Natural killer cell (primary cell): ENCODE results near the gene CDH12. TPM values are rescaled to one million over a fixed set of nuclear protein-coding genes. Genes with fewer than 3 reads are reported as not detected.

Experiments
- ATAC-seq, 3 donors: fragments of 150-1000 bp in 2 of 3; fragments of 200-7000 bp in 1 of 3; cut with Tn5 transposase; 1 replicate in 1 of 3; 2 replicates in 2 of 3; pipeline ENCODE4 v1.10.0; 2021; ENCODE audit warnings: mild to moderate bottlenecking in 2 of 3, moderate library complexity in 2 of 3
- DNase-seq, 2 donors: peaks; one replicate each; pipeline versions ENCODE4 v3.0.0 to v3.0.0-alpha.2; 2013 to 2021; ENCODE audit warnings: mixed read lengths in 1 of 2
- H3K27ac ChIP-seq: one replicate; pipeline ENCODE4 v1.5.1; 2013; ENCODE audit warnings: mild to moderate bottlenecking, low read length
- H3K27me3 ChIP-seq: one replicate; pipeline ENCODE4 v1.6.1; 2013; ENCODE audit warnings: low read length; ENCODE audit not compliant: control insufficient read depth, insufficient read depth
- H3K36me3 ChIP-seq: one replicate; pipeline ENCODE4 v1.6.1; 2013; ENCODE audit warnings: low read length; ENCODE audit not compliant: control insufficient read depth, insufficient read depth
- H3K4me1 ChIP-seq: one replicate; pipeline ENCODE4 v1.6.1; 2013; ENCODE audit warnings: low read length; ENCODE audit not compliant: control insufficient read depth, insufficient read depth
- H3K4me3 ChIP-seq: one replicate; pipeline ENCODE4 v1.5.1; 2013; ENCODE audit warnings: low read length
- H3K9me3 ChIP-seq: one replicate; pipeline ENCODE4 v1.6.1; 2013; ENCODE audit warnings: low read length; ENCODE audit not compliant: control insufficient read depth, insufficient read depth
- H3K27ac Mint-ChIP-seq, 2 donors: one replicate each; pipeline ENCODE4 v1.8.0; 2022; ENCODE audit warnings: mild to moderate bottlenecking in 2 of 2, mixed read lengths in 2 of 2, moderate library complexity in 1 of 2
- H3K27me3 Mint-ChIP-seq, 2 donors: one replicate each; pipeline ENCODE4 v1.8.0; 2022; ENCODE audit warnings: low read depth in 2 of 2, mixed read lengths in 2 of 2
- H3K36me3 Mint-ChIP-seq: one replicate; pipeline ENCODE4 v1.8.0; 2022; ENCODE audit warnings: mixed read lengths
- H3K4me1 Mint-ChIP-seq, 2 donors: one replicate each; pipeline ENCODE4 v1.8.0; 2022; ENCODE audit warnings: mixed read lengths in 2 of 2
- H3K4me3 Mint-ChIP-seq: one replicate; pipeline ENCODE4 v1.8.0; 2022; ENCODE audit warnings: mild to moderate bottlenecking, moderate library complexity, mixed read lengths
- H3K9me3 Mint-ChIP-seq, 2 donors: one replicate each; pipeline ENCODE4 v1.8.0; 2022; ENCODE audit warnings: mixed read lengths in 2 of 2
- CTCF ChIP-seq: fragments of 200-600 bp; IDR thresholded peaks from one replicate; pipeline ENCODE4 v1.8.0; 2022; ENCODE audit warnings: antibody characterized with exemption
- WGBS: methylation state at CpG from one replicate; pipeline ENCODE4 v1.1.7; 2013; ENCODE audit warnings: missing lambda C conversion rate; ENCODE audit not compliant: insufficient coverage; 5-methylcytosine and 5-hydroxymethylcytosine counted together
- intact Hi-C: fragments of 100-400 bp; cut with micrococcal nuclease; formaldehyde crosslinking; loops from one replicate; pipeline ENCODE4 v1.14.2; 2022
- total RNA-seq, 4 donors: library from RNA; stranded (reverse); fragments of 120-200 nt in 1 of 4; gene quantifications; one replicate each; pipeline versions ENCODE4 v1.2.3 to v1.2.4, GENCODE V29; 2013 to 2022

Gene CDH12
- total RNA-seq, 3 donors from 2014 or later (not counting 1 experiment from before 2014, with no cell fraction given) = not detected

DNA sequence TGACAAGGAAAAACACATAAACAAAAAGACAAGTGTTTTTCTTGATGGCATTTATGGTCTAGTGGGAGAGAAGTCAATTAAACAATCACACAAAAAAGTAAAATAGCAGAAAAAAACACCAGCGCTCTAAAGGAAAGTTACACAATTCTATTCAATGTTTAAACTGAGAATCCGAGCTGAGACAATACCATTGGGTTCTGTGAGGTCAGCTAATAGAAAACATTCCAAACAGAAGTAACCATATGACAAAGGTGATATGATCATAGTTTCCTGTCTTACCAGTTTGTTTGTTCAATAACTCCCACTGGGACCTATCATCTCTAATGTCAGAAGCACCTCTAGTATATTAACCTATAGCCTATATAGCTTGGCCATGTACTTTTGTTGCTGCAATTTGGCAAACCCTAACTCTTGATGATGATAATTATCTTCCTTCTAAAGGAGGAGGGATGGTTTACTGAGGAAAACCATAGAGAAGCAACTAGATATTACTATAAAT, 1030.0 kb downstream of the CDH12 start:
- no peak overlapping the region for H3K27ac Mint-ChIP-seq
- no peak for TF ChIP-seq CTCF
- H3K9me3 ChIP-seq = no peaks in the 10 kb centered on the region
- ATAC-seq (no peak), DNase-seq (no peak)
- no peaks in the 10 kb centered on the region for H3K4me1 Mint-ChIP-seq
- no peaks in the 10 kb centered on the region for H3K36me3 Mint-ChIP-seq
- no peak overlapping the region for H3K4me3 ChIP-seq
- WGBS = 67% methylated on average over 1 of the region's 2 CpGs
- H3K9me3 Mint-ChIP-seq = peaks cover 4 to 16% of the 10 kb centered on the region in 2 donors
- no peak overlapping the region for H3K27ac ChIP-seq
- H3K27me3 Mint-ChIP-seq = no peaks in the 10 kb centered on the region
- intact Hi-C loops = no loop called here
- no peaks in the 10 kb centered on the region for H3K36me3 ChIP-seq
- no peaks in the 10 kb centered on the region for H3K4me1 ChIP-seq
- H3K4me3 Mint-ChIP-seq = no peak overlapping the region
- H3K27me3 ChIP-seq = no peaks in the 10 kb centered on the region

- Mint-ChIP-seq H3K4me3 (no peak overlapping the region), H3K36me3 (no peaks in the 10 kb centered on the region), H3K4me1 (no peaks in the 10 kb centered on the region), H3K9me3 (peaks cover 5 to 12% of the 10 kb centered on the region in 2 donors), H3K27me3 (no peaks in the 10 kb centered on the region), H3K27ac (no peak overlapping the region)
- DNase-seq (no peak), ATAC-seq (no peak)
- Histone ChIP-seq H3K27ac (no peak overlapping the region), H3K27me3 (no peaks in the 10 kb centered on the region), H3K36me3 (no peaks in the 10 kb centered on the region), H3K4me1 (no peaks in the 10 kb centered on the region), H3K4me3 (no peak overlapping the region), H3K9me3 (no peaks in the 10 kb centered on the region)
- TF ChIP-seq CTCF = no peak
- 82% methylated on average over 4 of the region's 5 CpGs for WGBS
- intact Hi-C loops = no loop called here
Observed at GRCh38 chr5:21820527-21820926, 1032.6 kb downstream of the CDH12 start.

- no peaks in the 10 kb centered on the region for H3K36me3 ChIP-seq
- DNase-seq (no peak), ATAC-seq (no peak)
- no peaks in the 10 kb centered on the region for H3K4me1 Mint-ChIP-seq
- no peaks in the 10 kb centered on the region for H3K36me3 Mint-ChIP-seq
- no peaks in the 10 kb centered on the region for H3K27me3 Mint-ChIP-seq
- TF ChIP-seq CTCF = no peak
- no peaks in the 10 kb centered on the region for H3K27me3 ChIP-seq
- H3K9me3 Mint-ChIP-seq = peaks cover 6 to 11% of the 10 kb centered on the region in 2 donors
- no CpG with 5 or more reads among the region's 1 CpG for WGBS
- H3K4me3 Mint-ChIP-seq = no peak overlapping the region
- no peak overlapping the region for H3K27ac Mint-ChIP-seq
- H3K9me3 ChIP-seq = no peaks in the 10 kb centered on the region
- H3K4me3 ChIP-seq = no peak overlapping the region
- no peak overlapping the region for H3K27ac ChIP-seq
- no peaks in the 10 kb centered on the region for H3K4me1 ChIP-seq
- intact Hi-C loops = no loop called here
Observed at GRCh38 chr5:21818370-21818720, 1034.8 kb downstream of the CDH12 start.

DNA sequence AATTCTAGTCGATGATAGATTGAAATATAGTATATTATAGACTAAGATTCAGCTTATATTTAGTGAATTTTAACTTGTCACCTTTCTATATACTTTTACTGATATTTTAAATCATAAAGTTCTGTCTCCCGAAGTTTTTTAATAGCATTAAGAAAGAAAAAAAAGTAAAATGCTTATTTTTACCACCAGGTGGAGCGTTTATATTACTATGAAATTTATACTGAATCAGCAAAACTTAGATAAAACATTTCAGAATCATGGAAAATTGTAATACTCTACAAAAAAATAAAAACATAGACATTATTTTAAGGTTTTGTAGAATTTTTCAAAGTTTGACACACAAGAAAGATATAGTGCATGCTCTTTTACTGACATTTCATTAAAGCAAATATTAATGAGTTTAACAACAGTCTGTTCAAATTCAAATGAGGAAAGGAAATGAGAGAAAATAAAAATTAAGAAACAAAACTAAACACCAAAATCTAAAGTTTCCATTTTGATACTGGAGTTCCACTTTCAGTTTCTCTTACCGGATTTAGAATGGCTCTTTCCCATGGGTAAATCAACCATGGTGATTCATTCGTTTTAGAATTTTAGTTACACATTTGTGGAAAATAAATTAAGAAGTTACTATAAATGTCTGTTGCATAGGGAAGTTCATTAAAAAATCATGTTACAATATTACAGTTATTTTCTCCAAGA, 1035.3 kb downstream of the CDH12 start:
- Histone ChIP-seq H3K27me3 (no peaks in the 10 kb centered on the region), H3K9me3 (no peaks in the 10 kb centered on the region), H3K4me3 (no peak overlapping the region), H3K36me3 (no peaks in the 10 kb centered on the region), H3K27ac (no peak overlapping the region), H3K4me1 (no peaks in the 10 kb centered on the region)
- Mint-ChIP-seq H3K36me3 (no peaks in the 10 kb centered on the region), H3K4me1 (no peaks in the 10 kb centered on the region), H3K9me3 (peaks cover 6 to 11% of the 10 kb centered on the region in 2 donors), H3K27me3 (no peaks in the 10 kb centered on the region), H3K4me3 (peak overlapping the region; percentile 50), H3K27ac (no peak overlapping the region)
- DNase-seq (no peak), ATAC-seq (no peak)
- intact Hi-C loops = no loop called here
- 0% methylated on average over 2 of the region's 5 CpGs for WGBS
- TF ChIP-seq CTCF = no peak
